GM10266 (cell line): ENCODE measurements around the gene EDDM13.

ENCODE experiments used
- DNase-seq: peaks from one replicate; pipeline ENCODE4 v3.0.0; 2012; ENCODE audit errors: extremely low spot score
- TF ChIP-seq, protein P1 (sequence below): IDR thresholded peaks from 2 replicates; pipeline ENCODE4 v1.5.1; 2012; ENCODE audit warnings: mild to moderate bottlenecking, low read depth; ENCODE audit not compliant: control insufficient read depth, insufficient read depth; ENCODE audit errors: missing control alignments

The EDDM13 gene

DNA sequence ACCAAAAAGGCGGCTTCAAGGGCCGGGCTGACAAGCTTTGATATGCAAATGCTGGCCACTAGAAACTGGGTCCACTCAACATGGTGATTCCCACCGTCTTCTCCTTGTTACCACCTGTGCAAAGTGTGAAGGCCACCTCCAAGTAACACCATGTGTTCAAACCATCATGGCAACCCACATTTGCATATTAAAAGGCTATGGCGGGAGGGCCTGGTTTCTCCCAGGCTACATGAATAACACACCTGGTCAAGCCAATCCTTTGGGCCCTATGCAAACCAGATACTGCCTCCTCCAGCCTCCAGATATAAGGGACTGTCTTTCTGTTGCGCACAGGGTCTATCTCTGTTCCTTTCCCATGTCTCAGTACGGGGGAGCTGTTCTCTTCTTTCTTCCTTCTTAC is 78.7 kb downstream of the EDDM13 start:
- DNase-seq: no peak
- TF ChIP-seq, protein P1, sequence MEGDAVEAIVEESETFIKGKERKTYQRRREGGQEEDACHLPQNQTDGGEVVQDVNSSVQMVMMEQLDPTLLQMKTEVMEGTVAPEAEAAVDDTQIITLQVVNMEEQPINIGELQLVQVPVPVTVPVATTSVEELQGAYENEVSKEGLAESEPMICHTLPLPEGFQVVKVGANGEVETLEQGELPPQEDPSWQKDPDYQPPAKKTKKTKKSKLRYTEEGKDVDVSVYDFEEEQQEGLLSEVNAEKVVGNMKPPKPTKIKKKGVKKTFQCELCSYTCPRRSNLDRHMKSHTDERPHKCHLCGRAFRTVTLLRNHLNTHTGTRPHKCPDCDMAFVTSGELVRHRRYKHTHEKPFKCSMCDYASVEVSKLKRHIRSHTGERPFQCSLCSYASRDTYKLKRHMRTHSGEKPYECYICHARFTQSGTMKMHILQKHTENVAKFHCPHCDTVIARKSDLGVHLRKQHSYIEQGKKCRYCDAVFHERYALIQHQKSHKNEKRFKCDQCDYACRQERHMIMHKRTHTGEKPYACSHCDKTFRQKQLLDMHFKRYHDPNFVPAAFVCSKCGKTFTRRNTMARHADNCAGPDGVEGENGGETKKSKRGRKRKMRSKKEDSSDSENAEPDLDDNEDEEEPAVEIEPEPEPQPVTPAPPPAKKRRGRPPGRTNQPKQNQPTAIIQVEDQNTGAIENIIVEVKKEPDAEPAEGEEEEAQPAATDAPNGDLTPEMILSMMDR: no peak

GRCh38 chr19:56355517-56355916 is 83.0 kb downstream of the EDDM13 start:
- DNase-seq: no peak

DNA sequence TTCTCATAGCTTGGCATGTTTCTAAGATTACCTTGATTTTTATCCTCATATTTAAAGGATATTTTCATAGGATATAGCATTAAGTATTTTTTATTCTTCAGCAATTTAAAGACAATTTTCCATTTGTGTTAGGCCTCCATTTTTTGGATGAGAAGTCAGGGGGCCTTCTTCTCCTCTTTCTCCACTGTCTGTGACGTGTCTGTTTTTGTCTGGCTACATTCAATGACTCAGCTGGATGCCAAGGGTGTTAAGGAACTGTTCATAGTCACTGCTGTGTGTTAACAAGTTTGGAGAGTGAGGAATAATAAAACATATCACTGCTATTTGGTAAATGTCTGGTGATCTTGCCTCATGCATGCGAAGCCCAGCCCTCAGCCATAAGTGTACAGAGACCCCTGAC is 84.4 kb downstream of the EDDM13 start:
- DNase-seq: no peak
- TF ChIP-seq, protein P1: no peak

More at GRCh38 chr19:56355517-56355916, 83.0 kb downstream of the EDDM13 start:
- TF ChIP-seq, protein P1: no peak
